ENCODE results near the gene MUSK. TPM values are rescaled to one million over a fixed set of nuclear protein-coding genes. Genes with fewer than 3 reads are reported as not detected.
"Not testable (repeated sequence)": the region's sequence is repeated elsewhere in the genome, so short reads cannot be mapped to it uniquely, and the experiment has no call there.

Gene MUSK
- total RNA-seq, 2 experiments from 2014 or later: not detected

DNA sequence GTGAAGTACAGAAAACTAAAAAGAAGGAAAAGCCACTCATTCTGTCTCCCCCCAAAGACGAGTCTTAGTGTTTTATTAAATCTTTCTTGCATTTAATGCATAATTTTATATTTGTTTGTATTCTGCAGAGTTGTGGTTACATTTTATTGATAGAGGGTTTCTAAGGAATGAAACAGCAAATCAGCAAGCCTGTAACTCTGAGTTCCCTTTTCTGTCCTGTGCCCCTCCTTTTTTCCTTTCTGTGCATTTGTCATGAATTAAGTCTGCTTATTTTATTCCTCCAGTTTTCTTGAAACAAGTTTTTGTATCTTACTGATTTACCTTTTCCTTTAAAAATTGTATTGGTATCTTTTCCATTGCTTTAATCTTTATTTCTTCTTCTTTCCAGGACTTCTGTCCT lies 132.8 kb downstream of the MUSK start:
- H3K9me3 Mint-ChIP-seq: peaks cover 2% of the 10 kb centered on the region
- no peak overlapping the region for H3K4me3 Mint-ChIP-seq
- H3K27me3 Mint-ChIP-seq: no peaks in the 10 kb centered on the region
- DNase-seq: no peak
- H3K36me3 Mint-ChIP-seq: no peaks in the 10 kb centered on the region
- no peaks in the 10 kb centered on the region for H3K4me1 Mint-ChIP-seq
- H3K27ac Mint-ChIP-seq: no peak overlapping the region

DNA sequence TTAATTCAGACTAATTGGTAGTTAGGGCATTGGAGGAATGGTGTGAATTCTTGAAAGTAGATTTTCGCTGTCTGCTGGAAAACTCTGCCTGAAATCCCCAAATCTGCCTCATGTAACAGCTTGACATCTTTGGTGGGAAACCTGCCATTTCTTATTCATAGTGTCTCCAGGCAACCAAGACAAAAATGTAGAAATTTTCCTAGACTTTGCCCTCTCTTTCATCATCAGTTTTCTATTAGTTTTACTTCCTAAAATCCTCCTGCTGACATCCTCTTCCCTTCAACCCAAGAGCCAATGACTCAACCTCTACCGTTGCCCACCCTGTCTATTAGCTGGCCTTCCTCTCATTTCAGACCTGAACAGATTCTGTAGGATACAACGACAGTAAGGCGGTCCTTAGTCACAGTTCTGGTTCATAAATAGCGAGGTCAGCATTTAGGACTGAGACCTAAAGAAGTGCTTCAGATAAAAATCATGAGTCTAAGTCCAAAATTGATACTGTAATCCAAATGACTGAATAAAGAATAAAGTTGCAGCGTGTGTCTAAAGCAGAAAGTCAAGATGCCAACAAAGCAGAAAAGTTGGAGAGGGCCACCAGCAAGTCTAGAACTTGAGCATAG lies 133.9 kb downstream of the MUSK start:
- Mint-ChIP-seq H3K4me1 (no peaks in the 10 kb centered on the region), H3K9me3 (peaks cover 1% of the 10 kb centered on the region), H3K36me3 (no peaks in the 10 kb centered on the region), H3K27ac (no peak overlapping the region), H3K4me3 (no peak overlapping the region), H3K27me3 (no peaks in the 10 kb centered on the region)
- no peak for DNase-seq

DNA sequence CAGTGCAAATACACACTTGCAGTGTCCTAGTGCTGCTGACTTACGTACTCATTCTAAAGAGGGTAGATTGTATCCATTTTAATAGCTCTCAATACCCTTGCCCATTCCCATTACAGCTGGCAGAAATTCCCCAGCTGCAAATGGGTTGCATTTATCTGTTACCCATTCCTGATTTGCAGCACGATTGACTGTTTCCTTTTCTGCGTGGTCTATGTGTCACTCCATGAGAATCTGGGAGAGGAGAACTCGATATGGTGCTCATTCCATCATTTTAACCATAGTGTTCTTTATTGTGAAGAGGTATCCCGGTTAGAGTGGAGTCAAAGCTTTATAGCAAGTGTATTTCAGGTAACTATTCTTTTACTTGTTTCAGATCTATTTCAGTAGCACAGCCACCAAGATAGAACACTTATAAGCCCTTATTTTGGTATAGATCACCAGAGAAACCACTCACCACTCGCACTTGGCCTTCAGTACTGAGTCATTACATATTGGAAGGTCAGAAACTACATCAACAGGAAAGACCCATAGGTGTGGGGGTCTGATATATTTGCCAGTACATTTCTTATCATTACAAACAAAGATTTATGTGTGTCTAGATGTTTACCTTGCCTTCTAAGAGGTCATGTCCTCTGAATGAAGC lies 139.5 kb downstream of the MUSK start:
- peaks cover 11% of the 10 kb centered on the region for H3K27me3 Mint-ChIP-seq

DNA sequence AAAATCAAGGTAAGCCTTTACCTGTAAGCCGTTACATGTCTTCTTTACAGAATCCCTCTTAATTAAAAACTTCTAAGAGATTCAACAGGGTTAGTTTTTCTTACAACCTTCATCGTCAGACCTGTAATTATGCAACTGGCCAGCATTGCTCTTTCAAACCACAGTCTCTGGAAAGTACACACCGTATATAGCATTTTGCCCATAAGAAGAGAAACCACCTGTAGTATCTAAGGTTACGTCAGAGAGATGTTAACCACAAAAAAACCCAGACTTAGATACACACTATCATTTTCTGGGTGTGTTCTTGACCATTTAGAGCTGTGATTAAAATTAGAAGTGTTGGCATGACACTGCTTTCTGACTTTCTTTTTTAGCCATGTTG lies 140.0 kb downstream of the MUSK start:
- Mint-ChIP-seq H3K4me1 (peaks cover 6% of the 10 kb centered on the region), H3K27ac (no peak overlapping the region), H3K4me3 (no peak overlapping the region), H3K27me3 (peaks cover 14% of the 10 kb centered on the region), H3K36me3 (no peaks in the 10 kb centered on the region), H3K9me3 (peaks cover 2% of the 10 kb centered on the region)
- DNase-seq: no peak

More for the DNA sequence above, 139.5 kb downstream of the MUSK start:
- no peak overlapping the region for H3K4me3 Mint-ChIP-seq
- H3K9me3 Mint-ChIP-seq: peaks cover 2% of the 10 kb centered on the region
- no peak overlapping the region for H3K27ac Mint-ChIP-seq
- peaks cover 6% of the 10 kb centered on the region for H3K4me1 Mint-ChIP-seq
- DNase-seq: no peak
- no peaks in the 10 kb centered on the region for H3K36me3 Mint-ChIP-seq

DNA sequence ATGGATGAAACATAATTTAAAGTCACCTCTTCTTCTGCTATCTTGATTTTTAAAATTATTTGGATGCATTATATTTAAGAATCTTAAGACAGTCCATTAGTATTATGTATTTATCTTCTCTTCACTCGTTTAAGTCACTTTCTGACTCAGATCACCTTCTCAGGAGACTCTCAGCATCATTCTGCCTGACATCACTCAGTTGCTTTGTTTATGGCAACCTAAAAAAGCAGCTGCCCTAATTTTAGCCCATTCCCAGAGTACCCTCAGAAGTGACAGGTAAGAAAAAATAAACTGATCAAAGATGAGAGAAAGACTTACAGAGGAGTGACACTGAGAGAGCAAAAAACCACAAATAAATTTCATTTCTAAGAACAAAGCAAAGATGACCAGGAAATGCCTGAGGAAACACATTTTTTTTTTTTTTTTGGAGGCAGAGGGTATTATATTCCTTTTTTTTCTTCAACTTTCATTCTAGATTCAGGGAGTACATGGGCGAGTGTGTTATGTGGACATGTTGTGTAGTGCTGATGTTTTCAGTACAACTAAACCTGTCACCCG lies 140.5 kb downstream of the MUSK start:
- Mint-ChIP-seq H3K36me3 (no peaks in the 10 kb centered on the region), H3K27me3 (peaks cover 18% of the 10 kb centered on the region), H3K27ac (no peak overlapping the region), H3K4me3 (no peak overlapping the region), H3K9me3 (peaks cover 2% of the 10 kb centered on the region), H3K4me1 (peaks cover 6% of the 10 kb centered on the region)
- no peak for DNase-seq

DNA sequence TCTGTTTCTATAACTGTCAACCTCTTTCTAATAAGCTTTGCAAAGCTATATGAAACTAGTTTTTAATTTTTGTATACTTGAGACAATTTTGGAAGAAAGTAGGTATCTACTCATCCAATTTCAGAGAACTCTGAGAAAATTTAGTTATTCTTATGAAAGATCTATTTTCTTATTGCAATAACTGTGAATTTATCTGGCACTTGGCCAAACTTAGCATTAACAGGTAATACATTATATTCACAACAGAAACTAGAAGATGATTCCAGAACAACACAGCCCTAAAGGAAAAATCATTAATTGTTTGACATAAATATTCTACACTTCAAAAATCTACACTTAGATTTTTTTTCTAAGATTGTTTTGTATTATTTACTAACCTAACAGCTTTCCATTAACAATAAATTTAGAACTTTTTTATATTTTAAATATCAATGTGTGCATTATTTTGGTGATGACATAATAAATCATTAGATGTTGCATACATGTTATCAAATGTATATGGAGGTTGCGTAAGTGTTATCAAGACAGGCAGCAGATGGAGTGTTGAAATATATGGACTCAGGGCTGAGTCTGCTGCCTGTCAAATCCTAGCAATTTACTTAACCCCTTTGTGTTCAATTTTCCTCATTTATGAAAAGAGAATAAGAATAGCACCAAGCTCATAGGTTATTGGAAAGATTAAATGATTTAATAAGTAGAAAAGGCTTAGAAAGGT lies 141.8 kb downstream of the MUSK start:
- Mint-ChIP-seq H3K27me3 (peaks cover 18% of the 10 kb centered on the region), H3K36me3 (no peaks in the 10 kb centered on the region), H3K4me3 (no peak overlapping the region), H3K4me1 (peaks cover 6% of the 10 kb centered on the region), H3K27ac (no peak overlapping the region), H3K9me3 (peaks cover 2% of the 10 kb centered on the region)
- DNase-seq: no peak

DNA sequence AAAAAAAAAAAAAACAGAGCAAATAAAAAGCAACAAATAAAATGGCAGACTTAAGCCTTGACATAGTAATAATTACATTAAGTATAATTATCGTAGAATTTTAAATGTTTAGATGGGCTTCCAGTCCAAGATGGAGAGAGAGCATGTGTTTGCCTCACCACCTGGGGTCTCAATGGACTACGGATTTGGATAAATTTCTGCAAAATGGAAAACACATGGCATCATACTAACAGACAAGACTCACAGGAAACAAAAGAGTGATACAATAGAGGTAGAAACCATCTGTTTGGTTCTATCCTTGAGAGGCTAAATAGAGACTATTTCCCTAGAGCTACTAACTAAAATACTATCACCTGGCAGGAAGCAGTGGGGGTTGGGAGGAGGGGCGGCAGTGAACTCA lies 144.3 kb downstream of the MUSK start:
- H3K4me3 Mint-ChIP-seq: no peak overlapping the region
- H3K36me3 Mint-ChIP-seq: no peaks in the 10 kb centered on the region
- peaks cover 6% of the 10 kb centered on the region for H3K4me1 Mint-ChIP-seq
- no peak for DNase-seq
- peaks cover 18% of the 10 kb centered on the region for H3K27me3 Mint-ChIP-seq
- H3K9me3 Mint-ChIP-seq: peaks cover 2% of the 10 kb centered on the region
- no peak overlapping the region for H3K27ac Mint-ChIP-seq

DNA sequence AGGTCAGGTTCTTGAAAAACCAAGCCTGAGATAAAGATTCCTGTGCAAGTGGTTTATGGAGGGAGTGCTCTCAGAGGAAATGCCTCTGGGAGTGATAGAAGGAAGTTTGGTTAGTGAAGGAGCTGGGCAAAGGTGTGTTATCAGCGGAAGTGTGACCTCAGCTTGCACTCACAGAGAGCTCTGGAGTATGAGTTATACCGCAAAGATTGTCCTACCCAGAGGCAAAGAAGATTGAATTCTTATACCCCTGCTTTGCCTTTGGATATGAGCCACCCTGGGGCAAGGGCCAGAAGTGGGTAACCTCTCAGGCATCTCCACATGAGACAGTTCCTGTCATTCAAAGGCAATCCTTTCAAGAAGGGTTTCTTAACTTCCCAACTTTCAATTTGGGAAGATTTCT lies 145.6 kb downstream of the MUSK start:
- H3K27ac Mint-ChIP-seq: no peak overlapping the region
- H3K36me3 Mint-ChIP-seq: no peaks in the 10 kb centered on the region
- no peak overlapping the region for H3K4me3 Mint-ChIP-seq
- peaks cover 14% of the 10 kb centered on the region for H3K27me3 Mint-ChIP-seq
- peaks cover 2% of the 10 kb centered on the region for H3K9me3 Mint-ChIP-seq
- DNase-seq: no peak
- H3K4me1 Mint-ChIP-seq: peaks cover under 1% of the 10 kb centered on the region

DNA sequence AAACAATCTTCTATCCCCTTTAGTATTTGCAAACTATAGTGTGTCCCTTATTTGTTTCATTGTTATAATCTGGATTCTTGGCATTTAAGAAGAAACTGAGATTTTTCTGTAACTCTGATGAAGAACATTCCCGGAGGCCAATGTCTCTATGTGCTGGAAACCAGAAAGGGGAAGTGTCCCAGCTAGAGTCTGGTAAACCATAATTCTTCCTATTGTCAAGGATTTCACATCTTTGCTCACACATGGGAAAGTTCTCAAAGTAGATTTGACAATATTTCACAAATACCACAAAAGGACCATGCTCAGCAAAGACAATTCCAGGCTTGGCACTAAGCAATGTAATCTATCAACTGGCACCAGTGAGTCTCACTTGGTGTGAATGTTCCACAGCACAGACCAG lies 146.8 kb downstream of the MUSK start:
- no peaks in the 10 kb centered on the region for H3K4me1 Mint-ChIP-seq
- no peaks in the 10 kb centered on the region for H3K9me3 Mint-ChIP-seq

DNA sequence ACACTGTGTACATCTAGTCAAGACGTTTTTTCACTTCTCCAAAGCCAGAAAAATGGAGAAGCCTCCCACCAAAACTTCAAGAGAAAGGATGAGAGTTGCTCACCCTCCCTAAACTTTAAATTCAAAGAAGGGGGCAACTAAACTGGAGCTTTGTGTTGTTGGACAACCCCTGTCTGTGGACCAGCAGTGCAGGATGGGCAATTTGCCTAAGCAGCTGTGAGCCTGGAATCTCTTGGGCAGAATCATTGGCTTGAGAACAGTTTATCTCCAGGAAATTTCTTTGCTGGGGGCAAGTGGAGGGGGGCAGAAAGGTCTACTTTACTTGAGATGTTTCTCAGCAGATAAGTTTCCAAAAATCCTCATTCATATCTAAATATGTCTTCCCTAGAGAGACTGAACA lies 151.8 kb downstream of the MUSK start:
- no peaks in the 10 kb centered on the region for H3K36me3 Mint-ChIP-seq
- no peaks in the 10 kb centered on the region for H3K27me3 Mint-ChIP-seq
- H3K27ac Mint-ChIP-seq: no peak overlapping the region
- H3K4me3 Mint-ChIP-seq: no peak overlapping the region
- peaks cover 2% of the 10 kb centered on the region for H3K9me3 Mint-ChIP-seq
- DNase-seq: no peak
- no peaks in the 10 kb centered on the region for H3K4me1 Mint-ChIP-seq

More for the DNA sequence above, 146.8 kb downstream of the MUSK start:
- Mint-ChIP-seq H3K27me3 (peaks cover 14% of the 10 kb centered on the region), H3K4me3 (no peak overlapping the region), H3K27ac (no peak overlapping the region), H3K36me3 (no peaks in the 10 kb centered on the region)
- no peak for DNase-seq

DNA sequence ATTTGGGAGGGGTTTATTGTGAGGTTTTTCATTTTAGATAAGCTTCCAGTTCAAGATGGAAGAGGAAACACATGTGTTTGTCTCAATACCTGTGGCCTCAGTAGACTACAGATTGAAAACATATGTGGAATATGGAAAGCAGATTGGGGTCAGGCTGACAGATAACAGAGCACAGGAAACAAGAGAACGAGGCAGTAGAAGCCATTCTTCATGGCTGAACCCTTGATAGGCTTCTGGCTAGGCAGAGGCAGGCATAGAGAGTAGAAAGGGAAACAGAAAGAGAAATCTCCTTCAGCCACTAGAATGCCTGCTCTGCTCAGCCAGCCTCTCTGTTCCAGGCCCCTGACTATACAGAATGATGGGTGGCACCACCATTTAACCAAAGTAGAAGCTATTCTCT lies 152.5 kb downstream of the MUSK start:
- Mint-ChIP-seq H3K27ac (no peak overlapping the region), H3K9me3 (peaks cover 2% of the 10 kb centered on the region), H3K4me1 (no peaks in the 10 kb centered on the region), H3K36me3 (no peaks in the 10 kb centered on the region), H3K4me3 (no peak overlapping the region), H3K27me3 (no peaks in the 10 kb centered on the region)
- no peak for DNase-seq

DNA sequence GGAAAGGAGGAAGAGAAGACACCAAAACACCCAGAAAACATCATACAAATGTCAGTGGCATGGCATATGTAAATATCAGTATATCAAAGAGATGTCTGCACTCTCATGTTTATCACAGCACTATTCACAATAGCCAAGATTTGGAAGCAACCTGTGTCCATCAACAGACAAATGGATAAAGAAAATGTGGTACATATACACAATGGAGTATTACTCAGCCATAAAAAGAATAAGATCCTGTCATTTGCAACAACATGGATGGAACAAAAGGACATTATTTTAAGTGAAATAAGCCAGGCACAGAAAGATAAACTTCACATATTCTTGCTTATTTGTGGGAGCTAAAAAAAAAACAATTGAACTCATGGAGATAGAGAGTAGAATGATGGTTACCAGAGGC lies 156.5 kb downstream of the MUSK start:
- not testable (repeated sequence) for DNase-seq, H3K27me3 Mint-ChIP-seq, H3K4me1 Mint-ChIP-seq, H3K27ac Mint-ChIP-seq, H3K36me3 Mint-ChIP-seq, H3K4me3 Mint-ChIP-seq, H3K9me3 Mint-ChIP-seq

DNA sequence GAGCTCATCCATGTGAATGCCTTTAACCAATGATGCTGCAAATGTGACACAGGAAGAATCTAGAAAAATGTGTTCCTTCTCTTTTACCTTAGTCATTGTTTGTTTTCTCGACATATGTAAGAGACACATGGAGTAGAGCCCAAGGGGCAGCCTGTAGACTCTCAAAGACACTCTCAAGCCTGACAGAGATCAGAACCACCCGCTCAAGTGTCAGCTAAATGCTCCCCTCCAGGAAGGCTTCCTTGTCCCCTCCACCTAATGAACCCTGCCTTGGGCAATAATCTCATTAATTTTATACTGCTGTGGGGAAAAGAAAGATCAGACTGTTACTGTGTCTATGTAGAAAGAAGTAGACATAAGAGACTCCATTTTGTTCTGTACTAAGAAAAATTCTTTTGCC lies 157.4 kb downstream of the MUSK start:
- H3K36me3 Mint-ChIP-seq: no peaks in the 10 kb centered on the region
- peaks cover 4% of the 10 kb centered on the region for H3K27me3 Mint-ChIP-seq
- no peaks in the 10 kb centered on the region for H3K4me1 Mint-ChIP-seq
- no peak overlapping the region for H3K4me3 Mint-ChIP-seq
- H3K9me3 Mint-ChIP-seq: peaks cover 2% of the 10 kb centered on the region
- no peak for DNase-seq
- H3K27ac Mint-ChIP-seq: no peak overlapping the region

DNA sequence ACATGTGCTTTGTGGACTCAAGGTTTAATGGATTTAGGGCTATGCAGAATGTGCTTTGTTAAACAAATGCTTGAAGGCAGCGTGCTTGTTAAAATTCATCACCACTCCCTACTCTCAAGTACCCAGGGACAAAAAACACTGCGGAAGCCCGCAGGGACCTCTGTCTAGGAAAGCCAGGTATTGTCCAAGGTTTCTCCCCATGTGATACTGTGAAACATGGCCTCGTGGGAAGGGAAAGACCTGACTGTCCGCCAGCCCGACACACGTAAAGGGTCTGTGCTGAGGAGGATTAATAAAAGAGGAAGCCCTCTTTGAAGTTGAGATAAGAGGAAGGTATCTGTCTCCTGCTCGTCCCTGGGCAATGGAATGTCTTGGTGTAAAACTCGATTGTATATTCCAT lies 157.8 kb downstream of the MUSK start:
- DNase-seq, H3K4me1 Mint-ChIP-seq, H3K36me3 Mint-ChIP-seq, H3K9me3 Mint-ChIP-seq, H3K27ac Mint-ChIP-seq, H3K4me3 Mint-ChIP-seq, H3K27me3 Mint-ChIP-seq: not testable (repeated sequence)

DNA sequence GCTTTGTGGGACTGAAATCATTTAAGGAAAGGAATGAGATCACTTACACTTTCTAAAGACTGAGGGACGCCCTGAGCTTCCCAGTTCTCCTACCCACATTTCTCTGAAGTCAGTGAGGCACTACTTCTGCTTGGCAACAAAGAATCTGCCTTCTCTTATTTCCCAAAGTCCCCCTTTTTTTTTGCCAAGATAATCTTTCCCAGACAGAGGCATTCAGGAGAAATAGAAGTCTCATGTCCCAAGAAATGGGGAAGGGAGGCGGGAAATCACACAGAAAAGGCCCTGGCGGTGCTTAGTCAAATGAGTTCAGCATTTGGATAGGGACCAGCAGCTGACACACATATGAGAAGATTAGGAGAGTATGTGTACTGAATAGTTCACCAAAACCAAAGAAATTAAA lies 159.7 kb downstream of the MUSK start:
- Mint-ChIP-seq H3K9me3 (peaks cover 2% of the 10 kb centered on the region), H3K27me3 (peaks cover 4% of the 10 kb centered on the region), H3K27ac (no peak overlapping the region)

More for the DNA sequence above, 159.7 kb downstream of the MUSK start:
- no peak for DNase-seq
- H3K4me1 Mint-ChIP-seq: no peaks in the 10 kb centered on the region
- no peak overlapping the region for H3K4me3 Mint-ChIP-seq
- no peaks in the 10 kb centered on the region for H3K36me3 Mint-ChIP-seq

All from activated naive CD8-positive, alpha-beta T cell treated with anti-CD3 and anti-CD28 coated beads for 36 hours (primary cell).